GM21390 (cell line): ENCODE data around the gene KNDC1.
"Not testable (repeated sequence)": the region's sequence is repeated elsewhere in the genome, so short reads cannot be mapped to it uniquely, and the experiment has no call there.

ENCODE experiments used
- ATAC-seq: cut with Tn5 transposase; IDR thresholded peaks from one replicate; pipeline ENCODE4 v1.9.1; 2021; ENCODE audit not compliant: unreplicated experiment

Gene KNDC1

GRCh38 chr10:133257489-133258065 lies 97.6 kb downstream of the KNDC1 start:
- ATAC-seq = no peak

GRCh38 chr10:133258066-133258817 lies 98.2 kb downstream of the KNDC1 start:
- no peak for ATAC-seq

GRCh38 chr10:133258818-133259601 lies 99.0 kb downstream of the KNDC1 start:
- ATAC-seq = no peak

- no peak for ATAC-seq
Measured at GRCh38 chr10:133259602-133259989, 99.6 kb downstream of the KNDC1 start.

- ATAC-seq = peak; percentile 49
Measured at GRCh38 chr10:133260895-133261725, 101.1 kb downstream of the KNDC1 start.

GRCh38 chr10:133261726-133262325 lies 101.8 kb downstream of the KNDC1 start:
- ATAC-seq = peak; percentile 55

- no peak for ATAC-seq
Measured at GRCh38 chr10:133262696-133263095, 102.7 kb downstream of the KNDC1 start.

- no peak for ATAC-seq
Measured at GRCh38 chr10:133263674-133264073, 103.7 kb downstream of the KNDC1 start.

GRCh38 chr10:133264461-133264860 lies 104.4 kb downstream of the KNDC1 start:
- no peak for ATAC-seq

- ATAC-seq = not testable (repeated sequence)
Measured at GRCh38 chr10:133265052-133265451, 105.0 kb downstream of the KNDC1 start.

- no peak for ATAC-seq
Measured at GRCh38 chr10:133266056-133266795, 106.2 kb downstream of the KNDC1 start.

- no peak for ATAC-seq
Measured at GRCh38 chr10:133267293-133267692, 107.3 kb downstream of the KNDC1 start.

GRCh38 chr10:133267829-133268228 lies 107.8 kb downstream of the KNDC1 start:
- no peak for ATAC-seq

- ATAC-seq = no peak
Measured at GRCh38 chr10:133268532-133268931, 108.5 kb downstream of the KNDC1 start.

- ATAC-seq = no peak
Measured at GRCh38 chr10:133269367-133269766, 109.3 kb downstream of the KNDC1 start.

GRCh38 chr10:133270204-133270603 lies 110.2 kb downstream of the KNDC1 start:
- no peak for ATAC-seq

GRCh38 chr10:133270773-133271297 lies 110.8 kb downstream of the KNDC1 start:
- no peak for ATAC-seq

GRCh38 chr10:133271521-133272300 lies 111.7 kb downstream of the KNDC1 start:
- ATAC-seq = no peak
